Measurements from ENCODE around the gene LRP5. TPM values are rescaled to one million over a fixed set of nuclear protein-coding genes. Genes with fewer than 3 reads are reported as not detected.
"Not testable (repeated sequence)": the region's sequence is repeated elsewhere in the genome, so short reads cannot be mapped to it uniquely, and the experiment has no call there.

Gene LRP5
- total RNA-seq, 2 donors from 2014 or later, result 6.8 to 9.3 TPM

GRCh38 chr11:68341557-68342458 lies 29.4 kb downstream of the LRP5 start:
- H3K4me1 Mint-ChIP-seq (ENCODE audit: low read depth), result peaks cover 30% of the 10 kb centered on the region
- no peak overlapping the region for H3K4me3 Mint-ChIP-seq
- no peaks in the 10 kb centered on the region for H3K27me3 Mint-ChIP-seq (ENCODE audit: low read depth)
- no peak overlapping the region for H3K27ac Mint-ChIP-seq
- ATAC-seq (replicated peaks in 1 of 2), result no peak
- H3K9me3 Mint-ChIP-seq, result no peaks in the 10 kb centered on the region
- no peaks in the 10 kb centered on the region for H3K36me3 Mint-ChIP-seq (ENCODE audit: insufficient read depth in 2 of 2)
- no peak for DNase-seq

GRCh38 chr11:68342459-68343158 lies 30.2 kb downstream of the LRP5 start:
- Mint-ChIP-seq H3K4me3 (no peak overlapping the region), H3K9me3 (no peaks in the 10 kb centered on the region), H3K27me3 (ENCODE audit: low read depth) (no peaks in the 10 kb centered on the region), H3K4me1 (ENCODE audit: low read depth) (peaks cover 22% of the 10 kb centered on the region), H3K36me3 (ENCODE audit: insufficient read depth in 2 of 2) (no peaks in the 10 kb centered on the region), H3K27ac (no peak overlapping the region)
- DNase-seq (no peak), ATAC-seq (replicated peaks in 1 of 2) (no peak)

DNA sequence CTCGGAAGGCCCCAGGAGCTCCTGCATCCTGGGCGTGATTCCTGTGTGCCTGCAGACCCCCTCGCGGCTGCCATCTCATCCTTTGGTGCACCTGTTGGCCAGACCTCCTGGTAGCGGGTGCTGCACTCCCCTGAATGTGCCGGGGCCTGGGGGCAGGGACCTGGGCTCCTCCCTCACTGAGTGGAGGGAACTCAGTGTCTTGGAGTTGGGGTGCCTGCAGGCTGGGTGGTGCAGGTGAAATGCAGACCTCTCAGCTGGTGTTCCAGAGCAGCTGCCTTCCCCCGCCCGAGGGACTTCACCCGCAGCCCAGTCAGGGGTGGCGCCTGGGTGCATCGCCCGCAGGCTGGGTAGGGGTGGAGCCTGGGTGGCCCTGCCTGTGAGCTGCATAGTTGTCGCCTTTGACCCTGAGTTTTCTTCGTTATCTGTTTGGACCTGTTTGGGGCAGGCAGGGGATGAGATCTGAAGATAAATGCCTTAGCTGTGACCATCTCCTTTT lies 31.4 kb downstream of the LRP5 start:
- Mint-ChIP-seq H3K27me3 (ENCODE audit: low read depth) (no peaks in the 10 kb centered on the region), H3K27ac (no peak overlapping the region), H3K9me3 (no peaks in the 10 kb centered on the region), H3K4me3 (no peak overlapping the region), H3K36me3 (ENCODE audit: insufficient read depth in 2 of 2) (no peaks in the 10 kb centered on the region), H3K4me1 (ENCODE audit: low read depth) (peaks cover 13% of the 10 kb centered on the region)
- DNase-seq (no peak), ATAC-seq (replicated peaks in 1 of 2) (no peak)

GRCh38 chr11:68344821-68345220 lies 32.4 kb downstream of the LRP5 start:
- not testable (repeated sequence) for H3K4me3 Mint-ChIP-seq; H3K36me3 Mint-ChIP-seq (ENCODE audit: insufficient read depth in 2 of 2); H3K27me3 Mint-ChIP-seq (ENCODE audit: low read depth); ATAC-seq (replicated peaks in 1 of 2); H3K9me3 Mint-ChIP-seq; DNase-seq; H3K27ac Mint-ChIP-seq
- peaks cover 13% of the 10 kb centered on the region for H3K4me1 Mint-ChIP-seq (ENCODE audit: low read depth)

- ATAC-seq (replicated peaks in 1 of 2) (no peak), DNase-seq (no peak)
- H3K4me1 Mint-ChIP-seq (ENCODE audit: low read depth), result peaks cover 6% of the 10 kb centered on the region
- no peaks in the 10 kb centered on the region for H3K36me3 Mint-ChIP-seq (ENCODE audit: insufficient read depth in 2 of 2)
- no peaks in the 10 kb centered on the region for H3K27me3 Mint-ChIP-seq (ENCODE audit: low read depth)
- no peak overlapping the region for H3K27ac Mint-ChIP-seq
- H3K9me3 Mint-ChIP-seq, result no peaks in the 10 kb centered on the region
- H3K4me3 Mint-ChIP-seq, result no peak overlapping the region
Measured at GRCh38 chr11:68345776-68346461, 33.5 kb downstream of the LRP5 start.

DNA sequence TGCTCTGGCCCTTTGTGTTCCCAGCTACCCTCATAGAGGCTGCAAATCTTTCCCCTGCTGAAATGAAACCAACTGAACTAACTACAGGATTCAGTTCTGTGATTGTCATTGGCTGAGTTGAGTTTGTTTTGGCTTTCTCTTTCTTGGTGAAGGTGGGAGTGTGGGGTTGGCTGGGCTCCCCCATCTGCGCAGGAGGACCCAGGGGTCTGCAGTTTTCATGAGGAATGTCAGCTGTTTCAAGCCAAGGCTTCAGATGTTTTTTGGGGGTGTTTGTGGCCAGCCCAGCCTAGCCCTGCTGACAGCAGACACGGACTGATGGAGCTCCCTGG lies 34.0 kb downstream of the LRP5 start:
- no peaks in the 10 kb centered on the region for H3K27me3 Mint-ChIP-seq (ENCODE audit: low read depth)
- H3K4me3 Mint-ChIP-seq, result no peak overlapping the region
- no peaks in the 10 kb centered on the region for H3K9me3 Mint-ChIP-seq
- ATAC-seq (replicated peaks in 1 of 2) (no peak), DNase-seq (no peak)
- H3K4me1 Mint-ChIP-seq (ENCODE audit: low read depth), result peaks cover under 1% of the 10 kb centered on the region
- H3K27ac Mint-ChIP-seq, result no peak overlapping the region
- H3K36me3 Mint-ChIP-seq (ENCODE audit: insufficient read depth in 2 of 2), result no peaks in the 10 kb centered on the region

DNA sequence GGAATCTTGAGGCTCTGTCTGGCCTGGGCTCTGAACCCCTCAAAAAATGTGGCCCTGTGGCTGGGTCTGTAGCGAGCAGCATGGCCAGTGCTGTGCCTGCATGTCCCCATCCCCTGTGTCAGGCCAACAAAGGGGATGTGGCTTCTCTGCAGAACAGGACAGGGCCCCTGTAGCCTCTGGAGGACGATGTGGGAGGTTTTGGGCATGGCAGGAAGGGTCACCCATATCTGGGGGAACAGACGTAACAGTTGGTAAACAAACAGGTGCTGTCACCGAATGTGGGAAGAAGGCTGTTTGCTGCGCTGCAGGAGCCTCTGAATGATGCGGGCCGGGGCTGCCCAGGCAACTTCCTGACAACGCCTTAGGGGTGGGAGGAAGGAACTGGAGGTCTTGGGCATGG lies 35.0 kb downstream of the LRP5 start:
- no peak overlapping the region for H3K27ac Mint-ChIP-seq
- no peaks in the 10 kb centered on the region for H3K4me1 Mint-ChIP-seq (ENCODE audit: low read depth)
- H3K36me3 Mint-ChIP-seq (ENCODE audit: insufficient read depth in 2 of 2), result no peaks in the 10 kb centered on the region
- H3K9me3 Mint-ChIP-seq, result no peaks in the 10 kb centered on the region
- H3K4me3 Mint-ChIP-seq, result no peak overlapping the region
- ATAC-seq (replicated peaks in 1 of 2) (no peak), DNase-seq (no peak)
- H3K27me3 Mint-ChIP-seq (ENCODE audit: low read depth), result no peaks in the 10 kb centered on the region

GRCh38 chr11:68347841-68348240 lies 35.5 kb downstream of the LRP5 start:
- no peak overlapping the region for H3K4me3 Mint-ChIP-seq
- ATAC-seq (replicated peaks in 1 of 2) (no peak), DNase-seq (no peak)
- no peaks in the 10 kb centered on the region for H3K27me3 Mint-ChIP-seq (ENCODE audit: low read depth)
- H3K4me1 Mint-ChIP-seq (ENCODE audit: low read depth), result no peaks in the 10 kb centered on the region
- H3K27ac Mint-ChIP-seq, result no peak overlapping the region
- no peaks in the 10 kb centered on the region for H3K36me3 Mint-ChIP-seq (ENCODE audit: insufficient read depth in 2 of 2)
- H3K9me3 Mint-ChIP-seq, result no peaks in the 10 kb centered on the region

DNA sequence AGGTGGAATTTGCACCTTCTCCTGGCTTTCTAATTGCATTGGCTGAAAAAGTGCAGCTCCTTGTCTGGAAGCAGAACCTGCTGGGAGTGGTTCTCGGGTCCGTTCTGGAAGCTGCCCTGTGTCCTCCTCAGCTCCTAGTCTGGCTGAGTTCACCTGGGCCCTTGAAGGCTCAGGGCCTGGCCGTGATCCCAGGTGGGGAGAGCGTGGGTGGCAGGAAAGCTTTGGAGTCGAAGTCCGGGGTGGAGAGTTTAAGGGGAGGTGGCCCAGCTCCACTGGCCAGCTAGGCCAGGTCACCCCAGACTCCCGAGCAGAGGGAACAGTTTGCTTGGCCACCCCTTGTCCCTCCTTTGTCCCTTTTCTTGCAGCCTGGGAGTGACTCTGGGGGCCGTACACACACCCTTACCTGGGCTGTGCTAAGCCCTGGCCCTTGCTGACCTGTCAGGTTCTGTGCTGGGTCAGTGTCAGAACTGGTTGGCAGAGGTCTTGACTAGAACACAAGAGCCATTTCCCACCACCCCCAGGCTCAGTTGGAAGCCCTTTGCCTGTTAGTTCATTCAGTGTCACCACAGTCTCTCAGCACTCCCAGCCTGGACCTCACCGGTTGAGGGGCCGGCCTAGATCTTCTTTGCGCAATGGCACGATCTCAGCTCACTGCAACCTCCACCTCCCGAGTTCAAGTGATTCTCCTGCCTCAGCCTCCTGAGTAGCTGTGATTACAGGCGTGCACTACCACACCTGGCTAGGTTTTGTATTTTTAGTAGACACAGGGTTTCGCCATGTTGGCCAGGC lies 37.3 kb downstream of the LRP5 start:
- no peak overlapping the region for H3K4me3 Mint-ChIP-seq
- H3K27me3 Mint-ChIP-seq (ENCODE audit: low read depth), result no peaks in the 10 kb centered on the region
- H3K4me1 Mint-ChIP-seq (ENCODE audit: low read depth), result no peaks in the 10 kb centered on the region
- ATAC-seq (replicated peaks in 1 of 2) (no peak), DNase-seq (no peak)
- H3K27ac Mint-ChIP-seq, result no peak overlapping the region
- H3K9me3 Mint-ChIP-seq, result no peaks in the 10 kb centered on the region
- no peaks in the 10 kb centered on the region for H3K36me3 Mint-ChIP-seq (ENCODE audit: insufficient read depth in 2 of 2)

- no peaks in the 10 kb centered on the region for H3K27me3 Mint-ChIP-seq (ENCODE audit: low read depth)
- no peak overlapping the region for H3K27ac Mint-ChIP-seq
- H3K9me3 Mint-ChIP-seq, result no peaks in the 10 kb centered on the region
- ATAC-seq (replicated peaks in 1 of 2) (no peak), DNase-seq (no peak)
- H3K4me1 Mint-ChIP-seq (ENCODE audit: low read depth), result no peaks in the 10 kb centered on the region
- no peaks in the 10 kb centered on the region for H3K36me3 Mint-ChIP-seq (ENCODE audit: insufficient read depth in 2 of 2)
- no peak overlapping the region for H3K4me3 Mint-ChIP-seq
Measured at GRCh38 chr11:68350759-68351449, 38.5 kb downstream of the LRP5 start.

DNA sequence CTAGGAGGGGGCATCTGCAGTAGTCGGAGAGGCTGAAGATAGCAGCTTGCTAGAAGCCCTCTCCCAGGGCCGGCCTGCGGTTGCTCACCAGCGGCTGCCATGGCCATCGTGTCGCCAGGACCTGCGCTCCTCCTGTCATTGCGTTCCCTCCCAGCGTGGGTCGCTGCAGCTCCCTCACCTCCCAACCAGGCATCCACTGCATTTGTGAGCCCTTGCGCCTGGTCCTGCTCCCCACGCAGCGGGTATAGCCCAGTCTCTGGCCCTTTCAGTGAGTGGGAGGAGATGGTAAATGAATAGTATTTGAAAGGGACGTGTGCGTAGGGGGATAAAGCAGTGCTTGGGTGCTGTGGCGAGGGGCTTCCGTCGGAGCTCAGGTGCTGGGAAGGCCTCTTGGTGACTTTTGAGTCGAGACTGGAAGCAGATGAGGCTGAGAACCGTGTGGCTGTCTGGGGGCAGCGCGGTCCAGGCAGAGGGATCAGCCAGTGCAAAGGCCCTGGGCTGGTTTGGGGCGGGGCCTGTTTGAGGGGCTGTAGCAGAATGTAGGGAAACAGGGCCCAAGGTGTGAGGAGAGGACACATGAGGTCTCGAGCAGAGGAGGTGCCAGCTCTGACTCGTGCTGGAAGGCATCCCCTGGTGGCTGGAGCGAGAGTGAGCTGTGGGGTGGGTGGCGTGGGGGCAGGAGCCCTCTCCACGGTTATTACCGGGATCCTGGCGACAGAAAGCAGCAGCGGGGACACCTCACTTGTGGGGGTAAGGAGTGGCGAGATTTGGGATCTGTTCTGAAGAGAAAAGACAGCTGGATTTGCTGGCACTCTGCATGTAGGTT lies 39.3 kb downstream of the LRP5 start:
- no peak overlapping the region for H3K4me3 Mint-ChIP-seq
- H3K9me3 Mint-ChIP-seq, result no peaks in the 10 kb centered on the region
- no peak for ATAC-seq (replicated peaks in 1 of 2)
- DNase-seq, result no peak
- H3K36me3 Mint-ChIP-seq (ENCODE audit: insufficient read depth in 2 of 2), result no peaks in the 10 kb centered on the region
- no peaks in the 10 kb centered on the region for H3K4me1 Mint-ChIP-seq (ENCODE audit: low read depth)
- H3K27me3 Mint-ChIP-seq (ENCODE audit: low read depth), result no peaks in the 10 kb centered on the region
- no peak overlapping the region for H3K27ac Mint-ChIP-seq

DNA sequence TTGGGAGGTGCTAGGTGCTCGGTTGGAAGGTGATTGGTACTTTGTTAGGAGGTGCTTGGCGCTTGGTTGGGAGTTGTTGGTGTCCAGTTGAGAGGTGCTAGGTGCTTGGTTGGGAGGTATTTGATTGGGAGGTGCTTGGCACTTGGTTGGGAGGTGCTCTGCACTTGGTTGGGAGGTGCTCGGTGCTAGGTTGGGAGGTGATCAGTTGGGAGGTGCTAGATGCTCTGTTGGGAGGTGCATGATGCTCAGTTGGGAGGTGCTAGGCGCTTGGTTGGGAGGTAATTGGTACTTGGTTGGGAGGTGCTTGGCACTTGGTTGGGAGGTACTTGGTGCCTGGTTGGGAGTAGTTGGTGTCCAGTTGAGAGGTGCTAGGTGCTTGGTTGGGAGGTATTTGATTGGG lies 40.2 kb downstream of the LRP5 start:
- H3K4me1 Mint-ChIP-seq (ENCODE audit: low read depth), result no peaks in the 10 kb centered on the region
- no peak overlapping the region for H3K27ac Mint-ChIP-seq
- ATAC-seq (replicated peaks in 1 of 2) (no peak), DNase-seq (no peak)
- H3K36me3 Mint-ChIP-seq (ENCODE audit: insufficient read depth in 2 of 2), result no peaks in the 10 kb centered on the region
- H3K4me3 Mint-ChIP-seq, result no peak overlapping the region
- H3K9me3 Mint-ChIP-seq, result no peaks in the 10 kb centered on the region
- no peaks in the 10 kb centered on the region for H3K27me3 Mint-ChIP-seq (ENCODE audit: low read depth)

All from activated T-cell treated with anti-CD3 and anti-CD28 coated beads, Interleukin-2, amount 50 U/mL, for 72 hours (primary cell).